Measurements from ENCODE around the gene P4HTM. TPM values are rescaled to one million over a fixed set of nuclear protein-coding genes. Genes with fewer than 3 reads are reported as not detected.

P4HTM gene
- total and polyA plus RNA-seq, 2 of the 8 experiments (the other 6 are each of a cell fraction or from before 2014, with no cell fraction given), result 19.1 to 25.4 TPM

DNA sequence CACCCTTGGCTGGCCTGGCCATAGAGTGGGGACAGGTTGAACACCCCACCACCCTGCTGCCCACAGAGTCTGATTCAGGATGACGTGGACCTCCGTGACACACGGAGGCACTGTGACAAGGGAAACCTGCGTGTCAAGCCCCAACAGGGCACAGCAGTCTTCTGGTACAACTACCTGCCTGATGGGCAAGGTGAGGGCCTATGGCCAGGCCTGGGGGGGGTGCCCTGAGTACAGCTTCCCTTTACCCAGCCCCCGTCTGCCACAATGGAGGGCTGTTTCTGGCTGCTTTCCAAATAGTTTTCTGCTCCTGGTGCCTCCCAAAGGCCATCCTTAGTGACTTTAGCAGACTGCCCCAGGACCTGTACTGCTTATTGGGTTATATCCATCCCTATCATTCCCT, 16.0 kb downstream of the P4HTM start (continued):
- TF ChIP-seq, protein P1, sequence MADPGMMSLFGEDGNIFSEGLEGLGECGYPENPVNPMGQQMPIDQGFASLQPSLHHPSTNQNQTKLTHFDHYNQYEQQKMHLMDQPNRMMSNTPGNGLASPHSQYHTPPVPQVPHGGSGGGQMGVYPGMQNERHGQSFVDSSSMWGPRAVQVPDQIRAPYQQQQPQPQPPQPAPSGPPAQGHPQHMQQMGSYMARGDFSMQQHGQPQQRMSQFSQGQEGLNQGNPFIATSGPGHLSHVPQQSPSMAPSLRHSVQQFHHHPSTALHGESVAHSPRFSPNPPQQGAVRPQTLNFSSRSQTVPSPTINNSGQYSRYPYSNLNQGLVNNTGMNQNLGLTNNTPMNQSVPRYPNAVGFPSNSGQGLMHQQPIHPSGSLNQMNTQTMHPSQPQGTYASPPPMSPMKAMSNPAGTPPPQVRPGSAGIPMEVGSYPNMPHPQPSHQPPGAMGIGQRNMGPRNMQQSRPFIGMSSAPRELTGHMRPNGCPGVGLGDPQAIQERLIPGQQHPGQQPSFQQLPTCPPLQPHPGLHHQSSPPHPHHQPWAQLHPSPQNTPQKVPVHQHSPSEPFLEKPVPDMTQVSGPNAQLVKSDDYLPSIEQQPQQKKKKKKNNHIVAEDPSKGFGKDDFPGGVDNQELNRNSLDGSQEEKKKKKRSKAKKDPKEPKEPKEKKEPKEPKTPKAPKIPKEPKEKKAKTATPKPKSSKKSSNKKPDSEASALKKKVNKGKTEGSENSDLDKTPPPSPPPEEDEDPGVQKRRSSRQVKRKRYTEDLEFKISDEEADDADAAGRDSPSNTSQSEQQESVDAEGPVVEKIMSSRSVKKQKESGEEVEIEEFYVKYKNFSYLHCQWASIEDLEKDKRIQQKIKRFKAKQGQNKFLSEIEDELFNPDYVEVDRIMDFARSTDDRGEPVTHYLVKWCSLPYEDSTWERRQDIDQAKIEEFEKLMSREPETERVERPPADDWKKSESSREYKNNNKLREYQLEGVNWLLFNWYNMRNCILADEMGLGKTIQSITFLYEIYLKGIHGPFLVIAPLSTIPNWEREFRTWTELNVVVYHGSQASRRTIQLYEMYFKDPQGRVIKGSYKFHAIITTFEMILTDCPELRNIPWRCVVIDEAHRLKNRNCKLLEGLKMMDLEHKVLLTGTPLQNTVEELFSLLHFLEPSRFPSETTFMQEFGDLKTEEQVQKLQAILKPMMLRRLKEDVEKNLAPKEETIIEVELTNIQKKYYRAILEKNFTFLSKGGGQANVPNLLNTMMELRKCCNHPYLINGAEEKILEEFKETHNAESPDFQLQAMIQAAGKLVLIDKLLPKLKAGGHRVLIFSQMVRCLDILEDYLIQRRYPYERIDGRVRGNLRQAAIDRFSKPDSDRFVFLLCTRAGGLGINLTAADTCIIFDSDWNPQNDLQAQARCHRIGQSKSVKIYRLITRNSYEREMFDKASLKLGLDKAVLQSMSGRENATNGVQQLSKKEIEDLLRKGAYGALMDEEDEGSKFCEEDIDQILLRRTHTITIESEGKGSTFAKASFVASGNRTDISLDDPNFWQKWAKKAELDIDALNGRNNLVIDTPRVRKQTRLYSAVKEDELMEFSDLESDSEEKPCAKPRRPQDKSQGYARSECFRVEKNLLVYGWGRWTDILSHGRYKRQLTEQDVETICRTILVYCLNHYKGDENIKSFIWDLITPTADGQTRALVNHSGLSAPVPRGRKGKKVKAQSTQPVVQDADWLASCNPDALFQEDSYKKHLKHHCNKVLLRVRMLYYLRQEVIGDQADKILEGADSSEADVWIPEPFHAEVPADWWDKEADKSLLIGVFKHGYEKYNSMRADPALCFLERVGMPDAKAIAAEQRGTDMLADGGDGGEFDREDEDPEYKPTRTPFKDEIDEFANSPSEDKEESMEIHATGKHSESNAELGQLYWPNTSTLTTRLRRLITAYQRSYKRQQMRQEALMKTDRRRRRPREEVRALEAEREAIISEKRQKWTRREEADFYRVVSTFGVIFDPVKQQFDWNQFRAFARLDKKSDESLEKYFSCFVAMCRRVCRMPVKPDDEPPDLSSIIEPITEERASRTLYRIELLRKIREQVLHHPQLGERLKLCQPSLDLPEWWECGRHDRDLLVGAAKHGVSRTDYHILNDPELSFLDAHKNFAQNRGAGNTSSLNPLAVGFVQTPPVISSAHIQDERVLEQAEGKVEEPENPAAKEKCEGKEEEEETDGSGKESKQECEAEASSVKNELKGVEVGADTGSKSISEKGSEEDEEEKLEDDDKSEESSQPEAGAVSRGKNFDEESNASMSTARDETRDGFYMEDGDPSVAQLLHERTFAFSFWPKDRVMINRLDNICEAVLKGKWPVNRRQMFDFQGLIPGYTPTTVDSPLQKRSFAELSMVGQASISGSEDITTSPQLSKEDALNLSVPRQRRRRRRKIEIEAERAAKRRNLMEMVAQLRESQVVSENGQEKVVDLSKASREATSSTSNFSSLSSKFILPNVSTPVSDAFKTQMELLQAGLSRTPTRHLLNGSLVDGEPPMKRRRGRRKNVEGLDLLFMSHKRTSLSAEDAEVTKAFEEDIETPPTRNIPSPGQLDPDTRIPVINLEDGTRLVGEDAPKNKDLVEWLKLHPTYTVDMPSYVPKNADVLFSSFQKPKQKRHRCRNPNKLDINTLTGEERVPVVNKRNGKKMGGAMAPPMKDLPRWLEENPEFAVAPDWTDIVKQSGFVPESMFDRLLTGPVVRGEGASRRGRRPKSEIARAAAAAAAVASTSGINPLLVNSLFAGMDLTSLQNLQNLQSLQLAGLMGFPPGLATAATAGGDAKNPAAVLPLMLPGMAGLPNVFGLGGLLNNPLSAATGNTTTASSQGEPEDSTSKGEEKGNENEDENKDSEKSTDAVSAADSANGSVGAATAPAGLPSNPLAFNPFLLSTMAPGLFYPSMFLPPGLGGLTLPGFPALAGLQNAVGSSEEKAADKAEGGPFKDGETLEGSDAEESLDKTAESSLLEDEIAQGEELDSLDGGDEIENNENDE (IDR thresholded peaks at IDR 0.05; ENCODE audit: insufficient replicate concordance, low read length), result no peak
- no peak for TF ChIP-seq CREB1 (IDR thresholded peaks at IDR 0.05)

Measured in H1 (cell line).